ENCODE measurements around the gene TEX14. TPM values are rescaled to one million over a fixed set of nuclear protein-coding genes. Genes with fewer than 3 reads are reported as not detected.

Gene TEX14
- total RNA-seq, 1 experiment from 2014 or later = 0.89 TPM

GRCh38 chr17:58576679-58577367 is 115.0 kb downstream of the TEX14 start:
- POLR2A ChIA-PET = interaction anchor here (0.5 to 7.5 kb wide), 4 partner anchors 36 to 577 kb away, joined by 3 to 70 read pairs (median 3); no protein-coding TSS in a partner anchor
- H4K20me1 ChIP-seq (ENCODE audit: insufficient read depth) = no peaks in the 10 kb centered on the region
- CTCF ChIA-PET = interaction anchor here (0.7 to 3.5 kb wide), 13 partner anchors 9 to 428 kb away, joined by 3 to 37 read pairs (median 5); partner anchors contain the start of gene MTMR4
- RAD21 ChIA-PET (ENCODE audit: low non-redundant PET in 1 of 2, low total read pairs in 2 of 2, uncharacterized antibody in 2 of 2, unreplicated experiment in 2 of 2) = no interaction called here
- no peak overlapping the region for H3K4me3 ChIP-seq (replicated peaks in 1 of 2; ENCODE audit: low read depth in 1 of 2, low read length in 2 of 2)
- no peak overlapping the region for H3K9ac ChIP-seq (ENCODE audit: low read length)
- BruUV-seq (replicated peaks) = no TSS peak
- TF ChIP-seq CBX3 (IDR thresholded peaks at IDR 0.05; ENCODE audit: low read depth) (no peak), ATF3 (IDR thresholded peaks at IDR 0.05) (no peak), FOSL1 (IDR thresholded peaks at IDR 0.05; ENCODE audit: low read depth) (no peak), MAX (IDR thresholded peaks at IDR 0.05) (no peak), EGR1 (IDR thresholded peaks at IDR 0.05; ENCODE audit: low read depth) (no peak), POLR2AphosphoS5 (IDR thresholded peaks at IDR 0.05; ENCODE audit: low read depth, low read length) (no peak), RAD21 (IDR thresholded peaks at IDR 0.05; ENCODE audit: low read depth) (no peak), REST (IDR thresholded peaks at IDR 0.05; ENCODE audit: low read depth) (no peak), ZNF274 (IDR thresholded peaks at IDR 0.05; ENCODE audit: low read depth, low read length) (no peak), POLR2A (IDR thresholded peaks at IDR 0.05; ENCODE audit: borderline replicate concordance, extremely low read depth, insufficient read depth, insufficient read length) (no peak), JUND (IDR thresholded peaks at IDR 0.05) (no peak), ZFX (IDR thresholded peaks at IDR 0.05) (no peak), EZH2phosphoT487 (IDR thresholded peaks at IDR 0.05; ENCODE audit: borderline replicate concordance) (no peak), YY1 (IDR thresholded peaks at IDR 0.05; ENCODE audit: extremely low read depth, insufficient replicate concordance, low read depth, low read length) (no peak), SIN3A (IDR thresholded peaks at IDR 0.05; ENCODE audit: low read depth) (no peak), TCF7L2 (IDR thresholded peaks at IDR 0.05; ENCODE audit: borderline replicate concordance, extremely low read depth, insufficient read depth, insufficient read length) (no peak), SRF (IDR thresholded peaks at IDR 0.05; ENCODE audit: low read depth) (no peak), ZBTB33 (IDR thresholded peaks at IDR 0.05; ENCODE audit: extremely low read depth, insufficient replicate concordance, low read length) (no peak), ELF1 (IDR thresholded peaks at IDR 0.05; ENCODE audit: borderline replicate concordance, low read depth) (no peak)
- TF ChIP-seq, protein P1, sequence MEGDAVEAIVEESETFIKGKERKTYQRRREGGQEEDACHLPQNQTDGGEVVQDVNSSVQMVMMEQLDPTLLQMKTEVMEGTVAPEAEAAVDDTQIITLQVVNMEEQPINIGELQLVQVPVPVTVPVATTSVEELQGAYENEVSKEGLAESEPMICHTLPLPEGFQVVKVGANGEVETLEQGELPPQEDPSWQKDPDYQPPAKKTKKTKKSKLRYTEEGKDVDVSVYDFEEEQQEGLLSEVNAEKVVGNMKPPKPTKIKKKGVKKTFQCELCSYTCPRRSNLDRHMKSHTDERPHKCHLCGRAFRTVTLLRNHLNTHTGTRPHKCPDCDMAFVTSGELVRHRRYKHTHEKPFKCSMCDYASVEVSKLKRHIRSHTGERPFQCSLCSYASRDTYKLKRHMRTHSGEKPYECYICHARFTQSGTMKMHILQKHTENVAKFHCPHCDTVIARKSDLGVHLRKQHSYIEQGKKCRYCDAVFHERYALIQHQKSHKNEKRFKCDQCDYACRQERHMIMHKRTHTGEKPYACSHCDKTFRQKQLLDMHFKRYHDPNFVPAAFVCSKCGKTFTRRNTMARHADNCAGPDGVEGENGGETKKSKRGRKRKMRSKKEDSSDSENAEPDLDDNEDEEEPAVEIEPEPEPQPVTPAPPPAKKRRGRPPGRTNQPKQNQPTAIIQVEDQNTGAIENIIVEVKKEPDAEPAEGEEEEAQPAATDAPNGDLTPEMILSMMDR (IDR thresholded peaks at IDR 0.05 in 2 of 3, conservative IDR thresholded peaks at IDR 0.05 in 1 of 3; ENCODE audit: borderline replicate concordance in 1 of 3, insufficient read depth in 1 of 3, low read depth in 2 of 3, low read length in 2 of 3) = no peak
- ATAC-seq = no peak
- no peaks in the 10 kb centered on the region for H3K79me2 ChIP-seq (ENCODE audit: insufficient read depth, low read length)
- H3K9me3 ChIP-seq (ENCODE audit: control insufficient read depth in 1 of 2, insufficient read depth in 1 of 2, low read depth in 1 of 2, low read length in 2 of 2) = no peaks in the 10 kb centered on the region
- DNase-seq (ENCODE audit: low read depth, low spot score) = no peak
- H3K4me1 ChIP-seq (ENCODE audit: control insufficient read depth in 1 of 2, insufficient read depth in 2 of 2, low read length in 2 of 2) = peaks cover 5 to 21% of the 10 kb centered on the region in 2 experiments
- no peak overlapping the region for H2AFZ ChIP-seq (ENCODE audit: low read depth, low read length, poor library complexity, severe bottlenecking)
- no peaks in the 10 kb centered on the region for H3K36me3 ChIP-seq (ENCODE audit: control insufficient read depth in 1 of 2, insufficient read depth in 2 of 2, low read length in 2 of 2)
- no peaks in the 10 kb centered on the region for H3K9me2 ChIP-seq (ENCODE audit: insufficient read depth)
- no peak overlapping the region for H3K27ac ChIP-seq (ENCODE audit: low read depth, low read length)
- no peak overlapping the region; the same call in 1 of the 2 replicates for H3K4me2 ChIP-seq (ENCODE audit: low read length)
- H3K27me3 ChIP-seq (ENCODE audit: insufficient read depth, low read length) = no peaks in the 10 kb centered on the region
- intact Hi-C loops (cut with micrococcal nuclease) = no loop called here
